Measurements from ENCODE around the gene MED12L.

MED12L gene

DNA sequence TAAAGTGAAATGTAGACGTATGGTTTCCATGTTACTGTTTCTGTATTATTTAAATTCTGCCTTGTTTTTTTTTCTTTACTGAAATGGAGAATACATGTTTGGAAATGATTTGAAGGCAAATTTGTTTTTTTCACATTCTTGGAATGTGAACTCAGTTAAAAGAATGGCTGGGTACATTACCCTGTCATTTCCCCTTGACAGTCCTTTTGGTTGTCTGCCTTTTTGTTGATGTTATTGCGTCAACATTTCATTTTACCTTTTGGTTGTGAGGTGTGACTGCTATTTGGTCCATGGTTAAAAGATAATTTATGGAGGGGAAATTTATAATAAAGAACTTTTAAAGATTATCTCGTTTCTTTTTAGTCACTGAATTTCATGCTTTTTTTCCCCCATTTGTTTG lies 120.7 kb downstream of the MED12L start:
- Histone ChIP-seq H3K79me2 (ENCODE audit: insufficient read depth, low read length) (no peaks in the 10 kb centered on the region), H3K4me2 (ENCODE audit: low read depth, low read length, poor library complexity, severe bottlenecking) (no peak overlapping the region), H3K9me3 (ENCODE audit: insufficient read depth, low read depth, low read length) (no peaks in the 10 kb centered on the region), H3K27me3 (ENCODE audit: insufficient read depth, low read length, poor library complexity, severe bottlenecking) (no peaks in the 10 kb centered on the region), H3K9ac (ENCODE audit: low read depth, low read length, poor library complexity, severe bottlenecking) (no peak overlapping the region), H3F3A (ENCODE audit: low read depth) (0 out of 2 replicates have a peak, but pooled peaks cover under 1% of the 10 kb centered on the region), H3K4me3 (ENCODE audit: low read length, poor library complexity, severe bottlenecking) (no peak overlapping the region), H2AFZ (ENCODE audit: low read length) (no peak overlapping the region), H4K20me1 (ENCODE audit: insufficient read depth, low read length, poor library complexity, severe bottlenecking) (no peaks in the 10 kb centered on the region), H3K9me2 (replicated peaks; ENCODE audit: low read depth, low read length) (no peaks in the 10 kb centered on the region), H3K36me3 (ENCODE audit: insufficient read depth, low read length) (peaks cover 7% of the 10 kb centered on the region; the same call in 1 of the 2 replicates), H3K4me1 (ENCODE audit: insufficient read depth, low read length, poor library complexity, severe bottlenecking) (peaks cover 11% of the 10 kb centered on the region)
- TF ChIP-seq EZH2phosphoT487 (IDR thresholded peaks at IDR 0.05; ENCODE audit: borderline replicate concordance), result no peak
- no peak for TF ChIP-seq CTCF (conservative IDR thresholded peaks at IDR 0.05; ENCODE audit: low read length)

DNA sequence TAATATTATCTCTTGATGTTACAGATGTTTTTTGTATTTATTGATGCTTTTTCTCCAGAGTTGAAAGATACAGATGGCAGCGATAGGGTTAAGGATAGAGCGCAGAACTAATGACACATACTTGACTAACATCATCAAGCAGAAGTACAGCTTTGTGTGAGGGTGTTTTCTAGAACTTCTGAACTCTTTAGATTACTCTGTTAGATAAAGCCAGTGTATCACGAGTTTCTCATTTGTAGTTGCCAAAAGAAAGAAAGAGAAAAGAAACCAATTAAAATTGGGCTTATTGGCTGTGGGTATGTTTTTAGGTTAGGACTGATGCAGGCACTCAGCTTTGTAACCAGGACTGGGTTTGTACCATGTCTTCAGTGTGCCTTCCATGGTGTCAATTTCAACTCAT lies 124.2 kb downstream of the MED12L start:
- no peak for TF ChIP-seq EZH2phosphoT487 (IDR thresholded peaks at IDR 0.05; ENCODE audit: borderline replicate concordance)
- no peak for TF ChIP-seq CTCF (conservative IDR thresholded peaks at IDR 0.05; ENCODE audit: low read length)
- Histone ChIP-seq H3K4me3 (ENCODE audit: low read length, poor library complexity, severe bottlenecking) (no peak overlapping the region), H3K9me2 (replicated peaks; ENCODE audit: low read depth, low read length) (no peaks in the 10 kb centered on the region), H3K79me2 (ENCODE audit: insufficient read depth, low read length) (no peaks in the 10 kb centered on the region), H2AFZ (ENCODE audit: low read length) (no peak overlapping the region), H3K4me1 (ENCODE audit: insufficient read depth, low read length, poor library complexity, severe bottlenecking) (peaks cover 7% of the 10 kb centered on the region), H3K36me3 (ENCODE audit: insufficient read depth, low read length) (peaks cover 11% of the 10 kb centered on the region; the same call in 1 of the 2 replicates), H3K4me2 (ENCODE audit: low read depth, low read length, poor library complexity, severe bottlenecking) (no peak overlapping the region), H3F3A (ENCODE audit: low read depth) (no peaks in the 10 kb centered on the region), H3K27me3 (ENCODE audit: insufficient read depth, low read length, poor library complexity, severe bottlenecking) (no peaks in the 10 kb centered on the region), H3K9me3 (ENCODE audit: insufficient read depth, low read depth, low read length) (no peaks in the 10 kb centered on the region), H4K20me1 (ENCODE audit: insufficient read depth, low read length, poor library complexity, severe bottlenecking) (no peaks in the 10 kb centered on the region), H3K9ac (ENCODE audit: low read depth, low read length, poor library complexity, severe bottlenecking) (no peak overlapping the region)

GRCh38 chr3:151210676-151211381 lies 125.4 kb downstream of the MED12L start:
- H3K4me2 ChIP-seq (ENCODE audit: low read depth, low read length, poor library complexity, severe bottlenecking), result peak overlapping the region; percentile 24

More at GRCh38 chr3:151210676-151211381, 125.4 kb downstream of the MED12L start:
- peaks cover 11% of the 10 kb centered on the region; the same call in 1 of the 2 replicates for H3K36me3 ChIP-seq (ENCODE audit: insufficient read depth, low read length)
- H3F3A ChIP-seq (ENCODE audit: low read depth), result no peaks in the 10 kb centered on the region
- H3K4me1 ChIP-seq (ENCODE audit: insufficient read depth, low read length, poor library complexity, severe bottlenecking), result peaks cover 7% of the 10 kb centered on the region
- H3K4me3 ChIP-seq (ENCODE audit: low read length, poor library complexity, severe bottlenecking), result no peak overlapping the region
- no peaks in the 10 kb centered on the region for H3K9me3 ChIP-seq (ENCODE audit: insufficient read depth, low read depth, low read length)
- H3K9ac ChIP-seq (ENCODE audit: low read depth, low read length, poor library complexity, severe bottlenecking), result no peak overlapping the region
- TF ChIP-seq CTCF (conservative IDR thresholded peaks at IDR 0.05; ENCODE audit: low read length) (peak; percentile 53), EZH2phosphoT487 (IDR thresholded peaks at IDR 0.05; ENCODE audit: borderline replicate concordance) (no peak)
- H4K20me1 ChIP-seq (ENCODE audit: insufficient read depth, low read length, poor library complexity, severe bottlenecking), result no peaks in the 10 kb centered on the region
- no peaks in the 10 kb centered on the region for H3K79me2 ChIP-seq (ENCODE audit: insufficient read depth, low read length)
- H3K9me2 ChIP-seq (replicated peaks; ENCODE audit: low read depth, low read length), result no peaks in the 10 kb centered on the region
- H3K27me3 ChIP-seq (ENCODE audit: insufficient read depth, low read length, poor library complexity, severe bottlenecking), result no peaks in the 10 kb centered on the region
- no peak overlapping the region for H2AFZ ChIP-seq (ENCODE audit: low read length)

Measured in Loucy (cell line).